HL-60 (cell line): ENCODE results near the gene DGKE.

Source experiments
- DNase-seq, 2 experiments: peaks; one replicate each; pipeline ENCODE4 v3.0.0-alpha.2; 2010 to 2020; ENCODE audit warnings: low read depth in 1 of 2, low spot score in 1 of 2
- H3K27ac ChIP-seq: fragments of 250-450 bp; sonication (Bioruptor Pico); replicated peaks from 2 replicates; pipeline ENCODE4 v1.5.1; 2020; ENCODE audit warnings: mild to moderate bottlenecking, moderate library complexity
- H3K27me3 ChIP-seq: fragments of 250-450 bp; sonication (Bioruptor Pico); 2 replicates; pipeline ENCODE4 v1.5.1; 2021; ENCODE audit warnings: mild to moderate bottlenecking, moderate library complexity; ENCODE audit not compliant: insufficient read depth, poor library complexity, severe bottlenecking
- H3K4me3 ChIP-seq: replicated peaks from 2 replicates; pipeline ENCODE4 v1.5.1; 2011; ENCODE audit warnings: mild to moderate bottlenecking, control low read depth, low read length; ENCODE audit not compliant: insufficient read depth
- CTCF ChIP-seq: IDR thresholded peaks from one replicate; pipeline ENCODE4 v1.5.1; 2011; ENCODE audit warnings: low read length, control low read depth, inconsistent platforms; ENCODE audit not compliant: insufficient read depth
- GABPA ChIP-seq: IDR thresholded peaks from 2 replicates; pipeline ENCODE4 v1.6.1; 2012; ENCODE audit warnings: low read depth
- POLR2AphosphoS5 ChIP-seq: IDR thresholded peaks from 2 replicates; pipeline ENCODE4 v1.6.1; 2012; ENCODE audit warnings: low read depth
- REST ChIP-seq: IDR thresholded peaks from 2 replicates; pipeline ENCODE4 v1.6.1; 2012; ENCODE audit warnings: low read depth; ENCODE audit not compliant: insufficient replicate concordance
- SPI1 ChIP-seq: IDR thresholded peaks from 2 replicates; pipeline ENCODE4 v1.6.1; 2012; ENCODE audit warnings: low read depth, mild to moderate bottlenecking, borderline replicate concordance

DGKE gene

DNA sequence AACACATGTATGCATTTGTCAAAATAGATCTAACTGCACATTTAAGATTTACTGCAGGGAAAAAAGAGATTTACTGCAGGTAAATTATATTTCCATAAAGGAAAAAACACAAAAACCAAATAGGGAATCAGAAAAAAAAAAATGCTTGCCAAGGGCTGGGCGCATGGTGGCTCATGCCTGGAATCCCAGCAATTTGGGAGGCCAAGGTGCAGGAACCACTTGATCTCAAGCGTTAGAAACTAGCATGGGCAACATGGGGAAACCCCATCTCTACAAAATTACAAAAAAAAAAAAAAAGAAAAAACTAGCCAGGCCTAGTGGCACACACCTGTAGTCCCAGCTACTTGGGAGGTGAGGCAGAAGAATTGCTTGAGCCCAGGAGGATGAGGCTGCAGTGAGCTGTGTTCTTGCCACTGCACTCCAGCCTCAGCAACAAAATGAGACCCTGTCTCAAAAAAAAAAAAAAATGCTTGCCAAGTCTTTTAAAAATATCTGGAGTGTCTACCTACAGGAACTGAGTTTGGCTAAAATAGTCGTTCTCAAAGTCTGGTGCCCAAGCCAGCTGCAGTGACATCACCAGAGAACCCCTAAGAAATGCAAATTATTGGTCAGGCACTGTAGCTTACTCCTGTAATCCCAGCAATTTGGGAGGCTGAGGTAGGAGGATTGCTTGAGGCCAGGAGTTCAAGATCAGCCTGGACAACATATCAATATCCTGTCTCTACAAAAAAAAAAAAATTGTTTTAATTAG is 62.4 kb downstream of the DGKE start:
- Histone ChIP-seq H3K27ac (no peak overlapping the region), H3K4me3 (no peak overlapping the region), H3K27me3 (no peaks in the 10 kb centered on the region)
- TF ChIP-seq POLR2AphosphoS5 (no peak), SPI1 (no peak), GABPA (no peak), REST (no peak), CTCF (no peak)
- DNase-seq, result no peak

GRCh38 chr17:56896968-56897359 is 63.0 kb downstream of the DGKE start:
- H3K27me3 ChIP-seq, result no peaks in the 10 kb centered on the region
- H3K4me3 ChIP-seq, result no peak overlapping the region
- no peak overlapping the region for H3K27ac ChIP-seq
- TF ChIP-seq REST, result no peak
- no peak for TF ChIP-seq SPI1
- TF ChIP-seq CTCF, result no peak
- no peak for TF ChIP-seq GABPA
- TF ChIP-seq POLR2AphosphoS5, result no peak
- DNase-seq, result no peak

GRCh38 chr17:56897646-56898424 is 63.9 kb downstream of the DGKE start:
- Histone ChIP-seq H3K27me3 (no peaks in the 10 kb centered on the region), H3K4me3 (no peak overlapping the region), H3K27ac (no peak overlapping the region)
- no peak for DNase-seq
- TF ChIP-seq POLR2AphosphoS5 (no peak; the same call in 1 of the 2 replicates), GABPA (no peak), CTCF (no peak), SPI1 (peak; percentile 55; the same call in 1 of the 2 replicates), REST (no peak)
